Endothelial cell of umbilical vein (primary cell): ENCODE data around the gene SLFN14. TPM values are rescaled to one million over a fixed set of nuclear protein-coding genes. Genes with fewer than 3 reads are reported as not detected.

ENCODE experiments used
- BruUV-seq: library from RNA; stranded (reverse); fragments of 400-500 nt; replicated peaks from 2 replicates; lab custom pipeline; 2021; lab: Mats Ljungman, UMichigan
- CTCF ChIA-PET: fragments of 300-600, 350-600 bp; sonication (Branson Sonifier 250); formaldehyde crosslinking; loops from one replicate; lab custom pipeline; 2021; ENCODE audit warnings: antibody characterized with exemption, inconsistent platforms; lab: Charles Lee
- POLR2A ChIA-PET: fragments of 300-600, 350-600 bp; sonication (Branson Sonifier 250); formaldehyde crosslinking; loops from one replicate; lab custom pipeline; 2021; ENCODE audit warnings: antibody characterized with exemption, inconsistent platforms; lab: Charles Lee
- DNase-seq: peaks from one replicate; pipeline ENCODE4 v3.0.0-alpha.2; 2011; ENCODE audit warnings: low read depth, low spot score
- FAIRE-seq: peaks from 2 replicates; lab custom pipeline; 2011; peaks lifted over from hg19 to GRCh38; lab: Jason Lieb, UNC
- H2AFZ ChIP-seq: 2 replicates; pipeline ENCODE4 v1.6.0; 2012; ENCODE audit warnings: low read depth, low read length, control low read depth, inconsistent platforms
- H3K27ac ChIP-seq: 2 replicates; pipeline ENCODE4 v1.5.1; 2011; ENCODE audit warnings: low read depth, mild to moderate bottlenecking, control low read depth, low read length, moderate library complexity; ENCODE audit not compliant: insufficient read depth
- H3K27me3 ChIP-seq, 2 experiments: 2 replicates each; pipeline versions ENCODE4 v1.6.0 to v1.6.1; 2011; ENCODE audit warnings: low read length in 2 of 2, mixed read lengths in 1 of 2; ENCODE audit not compliant: control insufficient read depth in 2 of 2, insufficient read depth in 2 of 2
- H3K36me3 ChIP-seq, 2 experiments: 2 replicates in 1 of 2; 3 replicates in 1 of 2; pipeline ENCODE4 v1.5.1; 2011; ENCODE audit warnings: low read length in 2 of 2, mild to moderate bottlenecking in 1 of 2, moderate library complexity in 1 of 2; ENCODE audit not compliant: control insufficient read depth in 2 of 2, insufficient read depth in 2 of 2; ENCODE audit errors: extremely low read depth in 1 of 2
- H3K4me1 ChIP-seq: 3 replicates; pipeline ENCODE4 v1.5.1; 2011; ENCODE audit warnings: mild to moderate bottlenecking, low read length; ENCODE audit not compliant: control insufficient read depth, insufficient read depth; ENCODE audit errors: extremely low read depth
- H3K4me2 ChIP-seq: 2 replicates; pipeline ENCODE4 v1.6.1; 2011; ENCODE audit warnings: low read length, control low read depth, mixed read lengths; ENCODE audit not compliant: insufficient read depth
- H3K4me3 ChIP-seq, 3 experiments: fragments of 200-600 bp in 1 of 3; sonication (generic), shearing (Covaris generic) in 1 of 3; replicated peaks in 1 of 3; 2 replicates each; pipeline ENCODE4 v1.5.1; 2011 to 2016; ENCODE audit warnings: control low read depth in 3 of 3, low read length in 3 of 3, mild to moderate bottlenecking in 2 of 3, inconsistent platforms in 1 of 3, low read depth in 1 of 3, moderate library complexity in 1 of 3; ENCODE audit not compliant: insufficient read depth in 1 of 3
- H3K79me2 ChIP-seq: 2 replicates; pipeline ENCODE4 v1.6.0; 2012; ENCODE audit warnings: low read length, inconsistent platforms; ENCODE audit not compliant: control insufficient read depth, insufficient read depth
- H3K9ac ChIP-seq: replicated peaks from 2 replicates; pipeline ENCODE3; 2011; ENCODE audit warnings: low read length, control low read depth; ENCODE audit not compliant: insufficient read depth; ENCODE audit errors: extremely low read depth
- H3K9me1 ChIP-seq: replicated peaks from 3 replicates; pipeline ENCODE4 v1.6.0; 2011; ENCODE audit warnings: mild to moderate bottlenecking, low read length; ENCODE audit not compliant: control insufficient read depth, insufficient read depth; ENCODE audit errors: extremely low read depth
- H3K9me3 ChIP-seq: replicated peaks from 2 replicates; pipeline ENCODE4 v1.5.1; 2012; ENCODE audit warnings: low read length, inconsistent platforms; ENCODE audit not compliant: control insufficient read depth, insufficient read depth
- H4K20me1 ChIP-seq: replicated peaks from 2 replicates; pipeline ENCODE3; 2011; ENCODE audit warnings: mild to moderate bottlenecking, low read length; ENCODE audit not compliant: control insufficient read depth, insufficient read depth; ENCODE audit errors: extremely low read depth
- CTCF ChIP-seq, 2 donors: IDR thresholded peaks; 1 replicate in 1 of 2; 2 replicates in 1 of 2; pipeline ENCODE4 v1.5.1; 2011; ENCODE audit warnings: low read length in 2 of 2, mild to moderate bottlenecking in 2 of 2, moderate library complexity in 2 of 2, control low read depth in 1 of 2, inconsistent platforms in 1 of 2, low read depth in 1 of 2; ENCODE audit not compliant: insufficient read depth in 1 of 2; ENCODE audit errors: extremely low read depth in 1 of 2
- EZH2 ChIP-seq: IDR thresholded peaks from 2 replicates; pipeline ENCODE4 v1.6.1; 2012; ENCODE audit warnings: borderline replicate concordance, low read depth, mild to moderate bottlenecking, moderate library complexity, low read length, inconsistent platforms; ENCODE audit not compliant: severe bottlenecking
- FOS ChIP-seq: IDR thresholded peaks from 2 replicates; pipeline ENCODE4 v1.6.1; 2011; ENCODE audit warnings: mild to moderate bottlenecking, low read length, moderate library complexity, borderline replicate concordance; ENCODE audit not compliant: insufficient read depth
- GATA2 ChIP-seq: IDR thresholded peaks from 2 replicates; pipeline ENCODE4 v1.7.0; 2011; ENCODE audit warnings: low read depth, mild to moderate bottlenecking, moderate library complexity, mixed read lengths, low read length; ENCODE audit not compliant: insufficient read length, insufficient read depth
- JUN ChIP-seq: IDR thresholded peaks from 2 replicates; pipeline ENCODE4 v1.6.1; 2011; ENCODE audit warnings: borderline replicate concordance, low read depth; ENCODE audit not compliant: insufficient read length, insufficient read depth
- MAX ChIP-seq: IDR thresholded peaks from 2 replicates; pipeline ENCODE4 v1.6.1; 2011; ENCODE audit not compliant: insufficient read depth, insufficient read length
- MYC ChIP-seq: IDR thresholded peaks from one replicate; pipeline ENCODE4 v1.6.1; 2011; ENCODE audit warnings: mild to moderate bottlenecking, low read depth, low read length
- POLR2A ChIP-seq: IDR thresholded peaks from 2 replicates; pipeline ENCODE4 v1.6.1; 2012; ENCODE audit warnings: low read depth, mild to moderate bottlenecking, control low read depth, low read length
- POLR2AphosphoS5 ChIP-seq: IDR thresholded peaks from 2 replicates; pipeline ENCODE4 v1.6.1; 2012; ENCODE audit warnings: low read depth, mild to moderate bottlenecking, control low read depth, low read length, moderate library complexity; ENCODE audit not compliant: insufficient read depth
- dilution Hi-C: fragments of 300-500 bp; cut with MboI; formaldehyde crosslinking; loops from one replicate; pipeline ENCODE4 v1.15.0; 2019; ENCODE audit warnings: low sequenced_read_pairs; ENCODE audit not compliant: extremely low pct_ligation_motif_present
- intact Hi-C: fragments of 100-400 bp; cut with micrococcal nuclease; formaldehyde crosslinking; loops from one replicate; pipeline ENCODE4 v1.10.0; 2022
- polyA plus RNA-seq, 4 experiments: library from polyadenylated mRNA; depleted of rRNA in 3 of 4; stranded (reverse) in 3 of 4; unstranded in 1 of 4; fragments of >200 nt; gene quantifications; 2 replicates each; pipeline versions ENCODE4 v1.2.1 to v1.2.3, GENCODE V29; 2011 to 2012; ENCODE audit warnings: missing spikeins in 1 of 4
- small RNA-seq: library from RNA; depleted of rRNA; stranded (forward); fragments of <200 nt; gene quantifications from one replicate; pipeline ENCODE3, GENCODE V24; 2012; ENCODE audit warnings: low replicate concordance, low read depth; ENCODE audit not compliant: insufficient read depth, insufficient read length
- total RNA-seq: library from RNA; stranded (reverse); gene quantifications from 2 replicates; pipeline ENCODE4 v1.2.3, GENCODE V29; 2021

The SLFN14 gene
- total and polyA plus RNA-seq, 2 donors (not counting 3 experiments of a cell fraction or from before 2014, with no cell fraction given) = not detected

GRCh38 chr17:35514564-35514963, 46.1 kb downstream of the SLFN14 start:
- no peak for TF ChIP-seq MAX
- no peak for TF ChIP-seq MYC
- no peak for TF ChIP-seq FOS
- no peak for TF ChIP-seq JUN
- TF ChIP-seq EZH2 = no peak
- TF ChIP-seq POLR2A = no peak
- no peak for TF ChIP-seq CTCF (IDR thresholded peaks at IDR 0.05; ENCODE audit: extremely low read depth in 1 of 2, insufficient read depth in 1 of 2, low read depth in 1 of 2, low read length in 2 of 2)
- TF ChIP-seq GATA2 = no peak
- no peak for TF ChIP-seq POLR2AphosphoS5
- Histone ChIP-seq H3K9me1 (no peaks in the 10 kb centered on the region), H3K4me2 (no peak overlapping the region), H4K20me1 (no peaks in the 10 kb centered on the region), H2AFZ (no peak overlapping the region), H3K4me1 (no peaks in the 10 kb centered on the region), H3K9me3 (no peaks in the 10 kb centered on the region), H3K27me3 (peaks cover 16 to 34% of the 10 kb centered on the region in 2 experiments), H3K36me3 (no peaks in the 10 kb centered on the region), H3K9ac (no peak overlapping the region), H3K27ac (no peak overlapping the region), H3K79me2 (no peaks in the 10 kb centered on the region), H3K4me3 (no peak overlapping the region)
- dilution Hi-C loops (no loop called here), intact Hi-C loops (no loop called here)
- DNase-seq (no peak), FAIRE-seq (no peak)
- CTCF ChIA-PET = interaction anchor here (1.0 to 1.1 kb wide), 3 partner anchors 19 to 25 kb away, joined by 3 to 5 read pairs (median 3); no protein-coding TSS in a partner anchor
- POLR2A ChIA-PET = no interaction called here
- no TSS peak for BruUV-seq

Small RNAs within 50 kb of the gene (small RNA-seq; reads per million reads assigned to genes)
- gene AC004134.1 (not detected), gene AC015911.1 (not detected), gene SNORD7 (40.7 reads per million, percentile 90 among the genes with 10 or more reads in this experiment)

Other genes starting within 250 kb of the SLFN14 start
- gene SLFN11, start 187.2 kb downstream of the SLFN14 start, total RNA-seq = 95.0 and 110 TPM in 2 replicates
- gene SLFN11, start 187.2 kb downstream of the SLFN14 start, polyA plus RNA-seq = 33.0 and 37.0 TPM in 2 replicates
- 29.9 and 42.6 TPM in 2 replicates for gene SLFN12, start 128.3 kb downstream of the SLFN14 start, total RNA-seq
- 13.4 and 17.8 TPM in 2 replicates for gene SLFN12, start 128.3 kb downstream of the SLFN14 start, polyA plus RNA-seq
- 13.7 and 24.7 TPM in 2 replicates for gene SLFN13, start 112.1 kb downstream of the SLFN14 start, total RNA-seq
- gene SLFN13, start 112.1 kb downstream of the SLFN14 start, polyA plus RNA-seq = 1.8 and 2.3 TPM in 2 replicates
- not detected in 2 replicates for gene SLFN12L, start 23.1 kb downstream of the SLFN14 start, total RNA-seq
- gene SLFN12L, start 23.1 kb downstream of the SLFN14 start, polyA plus RNA-seq = not detected in 2 replicates
- 2.8 and 3.4 TPM in 2 replicates for gene PEX12, start 17.8 kb upstream of the SLFN14 start, total RNA-seq
- gene PEX12, start 17.8 kb upstream of the SLFN14 start, polyA plus RNA-seq = 4.5 and 5.7 TPM in 2 replicates
- gene AP2B1, start 26.5 kb upstream of the SLFN14 start, total RNA-seq = 198 and 200 TPM in 2 replicates
- gene AP2B1, start 26.5 kb upstream of the SLFN14 start, polyA plus RNA-seq = 105 and 106 TPM in 2 replicates
- 0.71 and 0.78 TPM in 2 replicates for gene RASL10B, start 170.8 kb upstream of the SLFN14 start, total RNA-seq
- 0.19 and 0.29 TPM in 2 replicates for gene RASL10B, start 170.8 kb upstream of the SLFN14 start, polyA plus RNA-seq
- not detected in 2 replicates for gene GAS2L2, start 192.4 kb upstream of the SLFN14 start, total RNA-seq
- not detected in 2 replicates for gene GAS2L2, start 192.4 kb upstream of the SLFN14 start, polyA plus RNA-seq
- not detected in 2 replicates for gene C17orf50, start 200.1 kb upstream of the SLFN14 start, total RNA-seq
- 0.15 TPM in 1 of 2 replicates, not detected in the other for gene C17orf50, start 200.1 kb upstream of the SLFN14 start, polyA plus RNA-seq
- 3.6 and 6.1 TPM in 2 replicates for gene MMP28, start 234.8 kb upstream of the SLFN14 start, total RNA-seq
- gene MMP28, start 234.8 kb upstream of the SLFN14 start, polyA plus RNA-seq = 7.1 and 8.4 TPM in 2 replicates
- gene TAF15, start 248.7 kb upstream of the SLFN14 start, total RNA-seq = 244 and 247 TPM in 2 replicates
- gene TAF15, start 248.7 kb upstream of the SLFN14 start, polyA plus RNA-seq = 35.7 and 59.4 TPM in 2 replicates